IPS DF 19.7 (cell line): ENCODE measurements around the gene RYR3.

Experiments
- DNase-seq: peaks from one replicate; pipeline ENCODE4 v3.0.0-alpha.2; 2013; ENCODE audit warnings: low read depth, low spot score

Gene RYR3

GRCh38 chr15:33639978-33640377, 329.2 kb downstream of the RYR3 start:
- no peak for DNase-seq

- no peak for DNase-seq
These were observed 330.3 kb downstream of the RYR3 start for GRCh38 chr15:33641069-33641468.

- DNase-seq = no peak
These were observed 333.5 kb downstream of the RYR3 start for GRCh38 chr15:33644304-33644703.

GRCh38 chr15:33646744-33647143, 336.0 kb downstream of the RYR3 start:
- no peak for DNase-seq

- no peak for DNase-seq
These were observed 338.6 kb downstream of the RYR3 start for GRCh38 chr15:33649217-33649933.

GRCh38 chr15:33654860-33655259, 344.1 kb downstream of the RYR3 start:
- no peak for DNase-seq

GRCh38 chr15:33655488-33655887, 344.7 kb downstream of the RYR3 start:
- DNase-seq = no peak

GRCh38 chr15:33656168-33656567, 345.4 kb downstream of the RYR3 start:
- DNase-seq = no peak

GRCh38 chr15:33660151-33660550, 349.4 kb downstream of the RYR3 start:
- DNase-seq = no peak

GRCh38 chr15:33662014-33662413, 351.2 kb downstream of the RYR3 start:
- DNase-seq = no peak

- DNase-seq = no peak
These were observed 354.2 kb downstream of the RYR3 start for GRCh38 chr15:33664947-33665346.

- DNase-seq = no peak
These were observed 359.8 kb downstream of the RYR3 start for GRCh38 chr15:33670567-33670966.

- no peak for DNase-seq
These were observed 360.7 kb downstream of the RYR3 start for GRCh38 chr15:33671456-33671855.

- no peak for DNase-seq
These were observed 364.5 kb downstream of the RYR3 start for GRCh38 chr15:33675246-33675645.

- DNase-seq = no peak
These were observed 366.6 kb downstream of the RYR3 start for GRCh38 chr15:33677238-33677830.

GRCh38 chr15:33678176-33678575, 367.4 kb downstream of the RYR3 start:
- DNase-seq = no peak

GRCh38 chr15:33678602-33679001, 367.8 kb downstream of the RYR3 start:
- no peak for DNase-seq

- DNase-seq = no peak
These were observed 368.3 kb downstream of the RYR3 start for GRCh38 chr15:33679061-33679460.

- no peak for DNase-seq
These were observed 369.6 kb downstream of the RYR3 start for GRCh38 chr15:33680336-33680735.

GRCh38 chr15:33693166-33693800, 382.5 kb downstream of the RYR3 start:
- no peak for DNase-seq

GRCh38 chr15:33698126-33698525, 387.4 kb downstream of the RYR3 start:
- no peak for DNase-seq

- no peak for DNase-seq
These were observed 388.4 kb downstream of the RYR3 start for GRCh38 chr15:33699145-33699544.
